Adrenal gland (tissue), 12 donors: Measurements from ENCODE around the gene MYZAP. TPM values are rescaled to one million over a fixed set of nuclear protein-coding genes. Genes with fewer than 3 reads are reported as not detected.

Experiments
- DNase-seq, 7 donors: peaks; one replicate each; pipeline ENCODE4 v3.0.0-alpha.2; 2019 to 2020
- H3K27ac ChIP-seq, 5 donors: fragments of 200-600 bp; sonication (generic) in 4 of 5; 1 replicate in 3 of 5; 2 replicates in 2 of 5; pipeline versions ENCODE4 v1.5.1 to v1.8.0; 2016 to 2020; ENCODE audit warnings: mild to moderate bottlenecking in 1 of 5
- H3K27me3 ChIP-seq: fragments of 200-600 bp; 2 replicates; pipeline ENCODE4 v1.8.0; 2021
- H3K36me3 ChIP-seq, 2 donors: fragments of 200-600 bp; replicated peaks in 1 of 2; 1 replicate in 1 of 2; 2 replicates in 1 of 2; pipeline versions ENCODE4 v1.5.1 to v1.8.0; 2018 to 2022
- H3K4me1 ChIP-seq, 2 donors: fragments of 200-600 bp; replicated peaks in 1 of 2; 1 replicate in 1 of 2; 2 replicates in 1 of 2; pipeline versions ENCODE4 v1.5.1 to v1.8.0; 2018 to 2021
- H3K4me3 ChIP-seq, 4 donors: fragments of 200-600 bp; sonication (generic) in 3 of 4; one replicate each; pipeline ENCODE4 v1.5.1; 2016 to 2018
- H3K9me3 ChIP-seq, 3 donors: fragments of 200-600 bp; sonication (generic) in 1 of 3; replicated peaks in 1 of 3; 1 replicate in 2 of 3; 2 replicates in 1 of 3; pipeline versions ENCODE4 v1.5.1 to v1.8.0; 2016 to 2021
- CTCF ChIP-seq, 6 experiments: fragments of 450-650 bp in 4 of 6; fragments of 200-600 bp in 2 of 6; sonication (generic) in 1 of 6; IDR thresholded peaks; 1 replicate in 5 of 6; 2 replicates in 1 of 6; pipeline versions ENCODE4 v1.5.1 to v1.8.0; 2016 to 2021; ENCODE audit warnings: antibody characterized with exemption in 6 of 6, mild to moderate bottlenecking in 2 of 6, moderate library complexity in 1 of 6
- POLR2A ChIP-seq, 2 donors: fragments of 450-650 bp; IDR thresholded peaks; one replicate each; pipeline ENCODE4 v1.6.1; 2017; ENCODE audit warnings: antibody characterized with exemption in 2 of 2, mild to moderate bottlenecking in 2 of 2, moderate library complexity in 1 of 2
- WGBS, 4 donors: extraction: QIAGEN DNeasy Blood & Tissue Kit in 2 of 4; methylation state at CpG; one replicate each; pipeline versions ENCODE4 v1.1.5 to v1.1.7; 2013 to 2017; 5-methylcytosine and 5-hydroxymethylcytosine counted together
- intact Hi-C, 2 donors: fragments of 100-400 bp; cut with DNase I; formaldehyde crosslinking; loops; one replicate each; pipeline versions ENCODE4 v1.14.1 to v1.15.0; 2022 to 2023
- polyA plus RNA-seq, 3 donors: library from polyadenylated mRNA; stranded (reverse); fragments of 200-250 nt in 2 of 3; fragments of 350-450 nt in 1 of 3; fragmentation: Illumina TruSeq in 1 of 3; extraction: RNeasy Lipid Tissue Mini Kit (QIAGEN cat#74804) in 1 of 3; gene quantifications; one replicate each; pipeline ENCODE4 v1.2.3, GENCODE V29; 2013 to 2014
- total RNA-seq, 9 donors: library from RNA; depleted of rRNA in 4 of 9; stranded (reverse); fragments of >200 nt in 4 of 9; fragments of 120-200 nt in 1 of 9; fragmentation: NEBNext Ultra II Directional in 1 of 9; extraction: Animal tissue kit (Norgen Biotek cat#: 25700) in 1 of 9; gene quantifications; one replicate each; pipeline versions ENCODE4 v1.1.0 to v1.2.4, GENCODE V29; 2013 to 2023
- donor health status: healthy with polysubstance abuse.
- donor health status: Bipolar disorder and iron deficiency.
- donor health status: DM: yes; HTN: yes; CAD: no.
- donor health status: DM: no; HTN: no; CAD: no.
- donor health status: DM: no; HTN: no; CAD: no.
- donor health status: DM: yes; HTN: yes; CAD: no.

MYZAP gene
- total and polyA plus RNA-seq, 12 donors: 21.4 to 176 (median 70.6) TPM

DNA sequence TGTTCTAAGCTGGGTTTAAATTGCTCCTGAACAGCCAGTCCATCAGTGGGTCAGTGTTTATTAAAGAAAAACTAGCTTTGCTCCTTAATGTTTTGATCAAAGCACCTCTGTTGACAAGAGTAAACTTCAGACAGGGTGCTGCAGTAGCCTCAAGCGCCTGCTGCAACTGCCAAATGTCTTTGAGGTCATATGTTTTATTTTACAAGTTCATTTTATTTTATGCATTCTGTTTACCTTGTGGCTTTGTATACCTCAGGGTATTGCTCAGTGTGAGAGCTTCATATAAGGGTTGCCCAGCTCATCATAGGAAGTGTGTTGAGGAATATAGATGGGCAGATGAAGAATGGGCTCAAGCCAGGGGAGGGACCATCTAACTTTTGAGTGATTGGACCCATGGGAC is 8.5 kb downstream of the MYZAP start:
- H3K27ac ChIP-seq: no peak overlapping the region
- 83 to 95% (median 88%) methylated on average over 1 of the region's 1 CpG for WGBS, 4 donors
- no peak overlapping the region for H3K4me3 ChIP-seq
- no peak for DNase-seq
- H3K9me3 ChIP-seq: no peaks in the 10 kb centered on the region
- H3K27me3 ChIP-seq: no peaks in the 10 kb centered on the region
- H3K36me3 ChIP-seq: no peaks in the 10 kb centered on the region
- H3K4me1 ChIP-seq: peaks cover 44 to 69% of the 10 kb centered on the region in 2 donors
- intact Hi-C loops: no loop called here
- no peak for TF ChIP-seq POLR2A (IDR thresholded peaks at IDR 0.05)
- TF ChIP-seq CTCF (IDR thresholded peaks at IDR 0.05): no peak

GRCh38 chr15:57604507-57604906 is 12.8 kb downstream of the MYZAP start:
- no peak for DNase-seq
- Histone ChIP-seq H3K4me1 (peaks cover 33 to 61% of the 10 kb centered on the region in 2 donors), H3K9me3 (no peaks in the 10 kb centered on the region), H3K27ac (peak overlapping the region in 3 of 5 donors; percentile 50 to 58 (median 53)), H3K27me3 (no peaks in the 10 kb centered on the region), H3K36me3 (no peaks in the 10 kb centered on the region), H3K4me3 (no peak overlapping the region)
- 51 to 85% (median 57%) methylated on average over 10 of the region's 10 CpGs for WGBS, 4 donors
- TF ChIP-seq POLR2A (IDR thresholded peaks at IDR 0.05) (no peak), CTCF (IDR thresholded peaks at IDR 0.05) (no peak)
- intact Hi-C loops: no loop called here

- H3K4me3 ChIP-seq: no peak overlapping the region
- H3K36me3 ChIP-seq: no peaks in the 10 kb centered on the region
- no peaks in the 10 kb centered on the region for H3K27me3 ChIP-seq
- WGBS, 4 donors: 43 to 50% (median 46%) methylated on average over 1 of the region's 1 CpG
- no peaks in the 10 kb centered on the region for H3K9me3 ChIP-seq
- intact Hi-C loops: no loop called here
- TF ChIP-seq POLR2A (IDR thresholded peaks at IDR 0.05): no peak
- no peak for TF ChIP-seq CTCF (IDR thresholded peaks at IDR 0.05)
- peak overlapping the region in 1 of 5 donors; percentile 58 for H3K27ac ChIP-seq
- peaks cover 35 to 69% of the 10 kb centered on the region in 2 donors for H3K4me1 ChIP-seq
- no peak for DNase-seq
Measured at GRCh38 chr15:57605491-57605890, 13.8 kb downstream of the MYZAP start.

GRCh38 chr15:57606048-57606447 is 14.3 kb downstream of the MYZAP start:
- intact Hi-C loops: no loop called here
- TF ChIP-seq POLR2A (IDR thresholded peaks at IDR 0.05) (no peak), CTCF (IDR thresholded peaks at IDR 0.05) (no peak)
- peak overlapping the region in 1 of 5 donors; percentile 16 for H3K27ac ChIP-seq
- H3K36me3 ChIP-seq: no peaks in the 10 kb centered on the region
- H3K4me1 ChIP-seq: peaks cover 41 to 74% of the 10 kb centered on the region in 2 donors
- no peaks in the 10 kb centered on the region for H3K9me3 ChIP-seq
- DNase-seq: no peak
- no peak overlapping the region for H3K4me3 ChIP-seq
- WGBS, 4 donors: 91 to 96% (median 94%) methylated on average over 2 of the region's 2 CpGs
- H3K27me3 ChIP-seq: no peaks in the 10 kb centered on the region
